B cell (primary cell): Measurements from ENCODE around the gene ELK4. TPM values are rescaled to one million over a fixed set of nuclear protein-coding genes. Genes with fewer than 3 reads are reported as not detected.

Experiments
- polyA plus RNA-seq: library from polyadenylated mRNA; depleted of rRNA; stranded (reverse); fragments of >200 nt; gene quantifications from 2 replicates; pipeline ENCODE4 v1.2.3, GENCODE V29; 2012
- small RNA-seq: library from RNA; depleted of rRNA; stranded (forward); fragments of <200 nt; gene quantifications from one replicate; pipeline ENCODE3, GENCODE V24; 2012; ENCODE audit warnings: low replicate concordance, low read depth; ENCODE audit not compliant: insufficient read length
- total RNA-seq, 2 donors: library from RNA; stranded (reverse); fragments of 120-200 nt in 1 of 2; gene quantifications; 1 replicate in 1 of 2; 2 replicates in 1 of 2; pipeline versions ENCODE4 v1.2.3 to v1.2.4, GENCODE V29; 2013 to 2022

ELK4 gene
- total and polyA plus RNA-seq, 2 donors (not counting 1 experiment from before 2014, with no cell fraction given): 11.0 to 151 TPM

Small RNA genes within 50 kb of the gene (small RNA-seq; reads per million reads assigned to genes)
- gene RNU2-19P (not detected), gene RNU6-418P (not detected)

Other genes with a start within 250 kb of the ELK4 start
- gene LEMD1, start 210.0 kb downstream of the ELK4 start, total RNA-seq: 0.57 TPM in 1 of 2 replicates, not detected in the other
- gene LEMD1, start 210.0 kb downstream of the ELK4 start, polyA plus RNA-seq: not detected in 2 replicates
- gene BLACAT1, start 176.0 kb downstream of the ELK4 start, total RNA-seq: 0.12 TPM in 1 of 2 replicates, not detected in the other
- 0.03 TPM in 1 of 2 replicates, not detected in the other for gene BLACAT1, start 176.0 kb downstream of the ELK4 start, polyA plus RNA-seq
- gene CDK18, start 127.3 kb downstream of the ELK4 start, total RNA-seq: 3.7 and 4.7 TPM in 2 replicates
- gene CDK18, start 127.3 kb downstream of the ELK4 start, polyA plus RNA-seq: 3.8 and 4.4 TPM in 2 replicates
- gene SLC45A3, start 48.5 kb upstream of the ELK4 start, total RNA-seq: 4.7 and 5.0 TPM in 2 replicates
- 23.9 and 27.4 TPM in 2 replicates for gene SLC45A3, start 48.5 kb upstream of the ELK4 start, polyA plus RNA-seq
- 87.6 and 90.1 TPM in 2 replicates for gene NUCKS1, start 118.2 kb upstream of the ELK4 start, total RNA-seq
- gene NUCKS1, start 118.2 kb upstream of the ELK4 start, polyA plus RNA-seq: 6.5 and 11.6 TPM in 2 replicates
- gene RAB29, start 143.5 kb upstream of the ELK4 start, total RNA-seq: 59.7 and 61.4 TPM in 2 replicates
- gene RAB29, start 143.5 kb upstream of the ELK4 start, polyA plus RNA-seq: 51.7 and 62.3 TPM in 2 replicates
- gene SLC41A1, start 181.2 kb upstream of the ELK4 start, total RNA-seq: 24.2 and 24.7 TPM in 2 replicates
- gene SLC41A1, start 181.2 kb upstream of the ELK4 start, polyA plus RNA-seq: 15.8 and 20.5 TPM in 2 replicates
- 2.3 and 3.3 TPM in 2 replicates for gene PM20D1, start 218.1 kb upstream of the ELK4 start, total RNA-seq
- gene PM20D1, start 218.1 kb upstream of the ELK4 start, polyA plus RNA-seq: 2.0 and 2.1 TPM in 2 replicates